ENCODE measurements around the gene DNAH2. TPM values are rescaled to one million over a fixed set of nuclear protein-coding genes. Genes with fewer than 3 reads are reported as not detected.
A peak's percentile ranks its signal among the peaks of the same experiment; 100 is the strongest.

DNAH2 gene
- total RNA-seq, 1 experiment from 2014 or later, result 0.15 TPM

GRCh38 chr17:7707446-7707845, 10.1 kb upstream of the DNAH2 start:
- Histone ChIP-seq H3K4me2 (ENCODE audit: insufficient read depth, insufficient read length, low read length) (no peak overlapping the region), H3K9me3 (ENCODE audit: control insufficient read depth, low read depth, low read length) (no peaks in the 10 kb centered on the region), H4K8ac (replicated peaks; ENCODE audit: insufficient read length, low read depth, low read length) (no peak overlapping the region), H3K56ac (ENCODE audit: insufficient read length, low read depth, low read length) (no peak overlapping the region), H3K14ac (ENCODE audit: insufficient read depth, low read length) (no peak overlapping the region), H2BK20ac (ENCODE audit: low read depth, low read length, poor library complexity, severe bottlenecking) (no peak overlapping the region), H2BK15ac (ENCODE audit: low read depth, low read length) (no peak overlapping the region), H2BK120ac (ENCODE audit: low read depth, low read length, poor library complexity, severe bottlenecking) (no peak overlapping the region), H3K18ac (ENCODE audit: insufficient read length, low read depth, low read length) (no peak overlapping the region), H2BK5ac (ENCODE audit: insufficient read length, low read length) (no peak overlapping the region), H3K4me1 (ENCODE audit: insufficient read depth, low read length) (peaks cover 3% of the 10 kb centered on the region), H3K23me2 (ENCODE audit: insufficient read length, low read depth, low read length, poor library complexity, severe bottlenecking) (peaks cover 18% of the 10 kb centered on the region), H3K79me2 (ENCODE audit: insufficient read depth, low read length) (no peaks in the 10 kb centered on the region), H3K27me3 (ENCODE audit: insufficient read depth, low read length) (no peaks in the 10 kb centered on the region; the same call in 1 of the 2 replicates), H3K4ac (ENCODE audit: low read depth, low read length) (no peak overlapping the region), H4K91ac (ENCODE audit: insufficient read length, low read depth, low read length) (no peak overlapping the region), H4K5ac (ENCODE audit: insufficient read length, low read depth, low read length) (no peak overlapping the region), H3K27ac (ENCODE audit: insufficient read length, low read depth, low read length) (no peak overlapping the region), H4K20me1 (ENCODE audit: control insufficient read depth, insufficient read depth, insufficient read length) (no peaks in the 10 kb centered on the region), H3K79me1 (ENCODE audit: insufficient read depth, low read depth, low read length, poor library complexity, severe bottlenecking) (no peaks in the 10 kb centered on the region), H3K23ac (ENCODE audit: insufficient read length, low read depth, low read length) (no peak overlapping the region), H2BK12ac (ENCODE audit: insufficient read length, low read depth, low read length) (no peak overlapping the region), H2AFZ (ENCODE audit: low read length) (no peak overlapping the region), H2AK5ac (ENCODE audit: insufficient read length, low read length) (no peak overlapping the region), H3K9ac (ENCODE audit: extremely low read depth, insufficient read length, low read length) (no peak overlapping the region), H3T11ph (ENCODE audit: low read length) (no peak overlapping the region)
- DNase-seq, result peak; percentile 59
- no peak for TF ChIP-seq CTCF (conservative IDR thresholded peaks at IDR 0.05)
- no peak overlapping the region; a peak in 1 of 5 replicates for H3K4me3 Mint-ChIP-seq
- H3K27ac Mint-ChIP-seq, result no peak overlapping the region; a peak in 1 of 7 replicates
- H3K4me1 Mint-ChIP-seq, result peaks cover 40 to 51% of the 10 kb centered on the region in 2 experiments
- peaks cover 0 to 9% (median 0%) of the 10 kb centered on the region in 3 experiments; a peak in 4 of 7 replicates for H3K36me3 Mint-ChIP-seq (ENCODE audit: insufficient read depth in 1 of 3, low read depth in 3 of 3)
- no CpG with 5 or more reads among the region's 9 CpGs for WGBS (ENCODE audit: extremely low coverage, insufficient read length, low lambda C conversion rate)
- no peaks in the 10 kb centered on the region for H3K9me3 Mint-ChIP-seq
- peaks cover 42% of the 10 kb centered on the region for H3K27me3 Mint-ChIP-seq (ENCODE audit: low read depth)
